ENCODE data around the gene CAMK4. TPM values are rescaled to one million over a fixed set of nuclear protein-coding genes. Genes with fewer than 3 reads are reported as not detected.

The CAMK4 gene
- total RNA-seq, 1 donor from 2014 or later, result 5.1 TPM

DNA sequence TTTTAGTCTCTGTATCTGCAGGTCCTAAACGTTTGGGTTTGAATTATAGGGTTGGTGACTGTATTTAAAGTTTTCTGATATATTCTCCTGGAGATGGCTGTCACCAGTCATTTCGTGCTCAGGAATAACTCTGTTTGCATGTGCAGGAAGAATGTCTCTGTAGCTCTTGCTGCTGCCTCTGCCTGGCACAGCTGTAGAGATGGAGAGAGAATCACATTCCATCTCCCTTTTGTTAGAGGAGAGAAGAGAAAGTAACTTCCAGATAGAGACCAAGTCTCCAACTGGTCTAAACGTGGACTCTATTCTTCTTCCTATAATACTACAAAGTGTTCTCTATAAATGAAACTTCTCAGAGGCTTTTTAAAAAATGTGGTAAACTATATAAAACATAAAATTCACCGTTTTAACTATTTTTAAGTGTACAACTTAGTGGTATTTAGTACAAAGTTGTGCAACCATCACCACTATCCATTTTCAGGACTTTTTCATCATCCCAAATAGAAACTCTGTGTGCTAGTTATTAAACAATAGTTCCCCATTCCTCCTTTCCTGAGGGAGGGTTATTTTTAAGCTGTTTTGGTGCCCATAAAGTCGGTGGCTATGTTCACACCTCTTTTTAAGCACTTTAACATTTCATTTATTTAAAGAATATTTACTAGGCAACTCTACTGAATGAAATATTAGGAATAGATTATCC, 308.9 kb downstream of the CAMK4 start:
- TF ChIP-seq, protein P1, sequence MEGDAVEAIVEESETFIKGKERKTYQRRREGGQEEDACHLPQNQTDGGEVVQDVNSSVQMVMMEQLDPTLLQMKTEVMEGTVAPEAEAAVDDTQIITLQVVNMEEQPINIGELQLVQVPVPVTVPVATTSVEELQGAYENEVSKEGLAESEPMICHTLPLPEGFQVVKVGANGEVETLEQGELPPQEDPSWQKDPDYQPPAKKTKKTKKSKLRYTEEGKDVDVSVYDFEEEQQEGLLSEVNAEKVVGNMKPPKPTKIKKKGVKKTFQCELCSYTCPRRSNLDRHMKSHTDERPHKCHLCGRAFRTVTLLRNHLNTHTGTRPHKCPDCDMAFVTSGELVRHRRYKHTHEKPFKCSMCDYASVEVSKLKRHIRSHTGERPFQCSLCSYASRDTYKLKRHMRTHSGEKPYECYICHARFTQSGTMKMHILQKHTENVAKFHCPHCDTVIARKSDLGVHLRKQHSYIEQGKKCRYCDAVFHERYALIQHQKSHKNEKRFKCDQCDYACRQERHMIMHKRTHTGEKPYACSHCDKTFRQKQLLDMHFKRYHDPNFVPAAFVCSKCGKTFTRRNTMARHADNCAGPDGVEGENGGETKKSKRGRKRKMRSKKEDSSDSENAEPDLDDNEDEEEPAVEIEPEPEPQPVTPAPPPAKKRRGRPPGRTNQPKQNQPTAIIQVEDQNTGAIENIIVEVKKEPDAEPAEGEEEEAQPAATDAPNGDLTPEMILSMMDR (conservative IDR thresholded peaks at IDR 0.05; ENCODE audit: low read depth, low read length), result no peak
- DNase-seq (ENCODE audit: low read depth), result no peak
- no peak overlapping the region for H3K4me3 ChIP-seq (ENCODE audit: low read depth, low read length)

- no peak overlapping the region for H3K4me3 ChIP-seq (ENCODE audit: low read depth, low read length)
- TF ChIP-seq, protein P1 (conservative IDR thresholded peaks at IDR 0.05; ENCODE audit: low read depth, low read length), result no peak
- no peak for DNase-seq (ENCODE audit: low read depth)
Observed at GRCh38 chr5:111535879-111536549, 311.8 kb downstream of the CAMK4 start.

DNA sequence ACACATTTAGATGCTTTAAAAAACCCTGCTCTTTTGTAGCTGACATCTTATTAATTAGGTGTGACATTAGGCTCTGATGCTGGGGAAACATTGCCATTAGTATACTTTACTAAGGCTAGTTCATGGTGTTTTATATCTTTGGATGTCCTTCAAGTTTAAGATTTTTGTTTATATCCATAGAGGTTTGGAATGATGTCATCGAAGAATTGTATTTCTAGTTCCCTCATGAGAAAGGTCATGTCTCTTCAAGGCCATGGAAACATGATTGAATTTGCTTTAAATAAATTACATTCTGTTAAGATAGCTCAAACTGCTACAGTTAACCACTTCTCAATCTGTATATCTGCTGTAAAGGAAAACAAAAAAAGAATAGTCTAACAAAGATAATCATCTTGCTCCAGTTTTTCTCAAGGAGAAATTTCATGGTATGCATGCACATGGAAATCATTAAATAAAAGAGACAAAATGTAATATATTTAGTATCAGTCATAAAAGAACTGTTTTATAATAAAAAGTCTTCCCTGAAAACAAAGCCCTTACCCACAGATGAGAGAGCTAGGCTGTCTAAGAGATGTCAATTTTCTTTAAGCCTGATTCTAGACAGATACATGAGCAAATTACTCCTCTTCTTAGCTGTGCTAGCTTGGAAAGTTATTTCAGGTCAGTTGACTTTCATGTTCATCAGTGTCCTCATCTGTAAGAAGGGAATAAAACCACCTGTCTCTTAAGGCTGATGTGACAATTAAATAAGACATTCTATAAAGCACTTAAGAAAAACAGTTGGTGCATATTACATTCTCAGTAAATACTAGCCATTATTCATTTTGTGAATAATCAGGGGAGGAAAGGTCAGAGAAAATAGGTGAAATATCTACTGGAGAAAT, 313.2 kb downstream of the CAMK4 start:
- no peak overlapping the region for H3K4me3 ChIP-seq (ENCODE audit: low read depth, low read length)
- TF ChIP-seq, protein P1 (conservative IDR thresholded peaks at IDR 0.05; ENCODE audit: low read depth, low read length), result no peak

More for the DNA sequence above, 313.2 kb downstream of the CAMK4 start:
- DNase-seq (ENCODE audit: low read depth), result no peak

Other genes with a start within 250 kb of the CAMK4 start
- gene TSLP, start 152.7 kb upstream of the CAMK4 start, total RNA-seq, result 0.07 and 0.46 TPM in 2 replicates
- 21.0 and 35.7 TPM in 2 replicates for gene WDR36, start 132.0 kb upstream of the CAMK4 start, total RNA-seq